H1 (cell line): ENCODE results near the gene AQP2. TPM values are rescaled to one million over a fixed set of nuclear protein-coding genes. Genes with fewer than 3 reads are reported as not detected.

Experiments used
- CTCF ChIA-PET: fragments of 300-600 bp; sonication (Branson Sonifier 250); formaldehyde crosslinking; loops from one replicate; lab custom pipeline; 2021; ENCODE audit not compliant: partially characterized antibody; lab: Charles Lee
- POLR2A ChIA-PET: fragments of 300-600 bp; sonication (Branson Sonifier 250); formaldehyde crosslinking; loops from one replicate; lab custom pipeline; 2021; ENCODE audit warnings: inconsistent platforms; ENCODE audit not compliant: partially characterized antibody; lab: Charles Lee
- DNase-seq, 2 experiments: peaks; one replicate each; pipeline versions ENCODE4 v3.0.0 to v3.0.0-alpha.2; 2010 to 2022; ENCODE audit warnings: low spot score in 2 of 2, low read depth in 1 of 2, mixed read lengths in 1 of 2
- FAIRE-seq: peaks from 2 replicates; lab custom pipeline; 2011; peaks lifted over from hg19 to GRCh38; lab: Jason Lieb, UNC
- H2AFZ ChIP-seq: 2 replicates; pipeline ENCODE4 v1.8.1; 2012; ENCODE audit warnings: low read length, inconsistent platforms
- H2AK5ac ChIP-seq: 2 replicates; pipeline ENCODE4 v1.6.1; 2013; ENCODE audit warnings: low read depth, low read length
- H2BK120ac ChIP-seq: replicated peaks from 2 replicates; pipeline ENCODE3; 2013; ENCODE audit warnings: low read depth, low read length, inconsistent platforms
- H2BK12ac ChIP-seq: 2 replicates; pipeline ENCODE4 v1.6.1; 2013; ENCODE audit warnings: low read depth, low read length
- H2BK15ac ChIP-seq: 2 replicates; pipeline ENCODE4 v1.6.1; 2013; ENCODE audit warnings: low read length
- H2BK20ac ChIP-seq: 2 replicates; pipeline ENCODE4 v1.6.1; 2013; ENCODE audit warnings: low read length
- H2BK5ac ChIP-seq: 2 replicates; pipeline ENCODE4 v1.6.1; 2013; ENCODE audit warnings: low read depth, low read length
- H3K14ac ChIP-seq: 2 replicates; pipeline ENCODE4 v1.6.1; 2013; ENCODE audit warnings: inconsistent platforms; ENCODE audit not compliant: insufficient read length
- H3K18ac ChIP-seq: 2 replicates; pipeline ENCODE4 v1.6.1; 2013; ENCODE audit warnings: low read length; ENCODE audit errors: extremely low read depth
- H3K23ac ChIP-seq: 2 replicates; pipeline ENCODE4 v1.6.1; 2013; ENCODE audit warnings: inconsistent platforms; ENCODE audit not compliant: insufficient read length
- H3K23me2 ChIP-seq: 2 replicates; pipeline ENCODE4 v1.6.1; 2013; ENCODE audit warnings: low read depth, low read length
- H3K27ac ChIP-seq: 2 replicates; pipeline ENCODE4 v1.6.1; 2011; ENCODE audit warnings: low read depth, low read length, inconsistent platforms
- H3K27me3 ChIP-seq, 4 experiments: replicated peaks in 1 of 4; 1 replicate in 1 of 4; 2 replicates in 3 of 4; pipeline versions ENCODE4 v1.6.1 to v1.8.1; 2011 to 2013; ENCODE audit warnings: low read length in 3 of 4, mild to moderate bottlenecking in 3 of 4, inconsistent platforms in 2 of 4, mixed read lengths in 2 of 4, moderate library complexity in 1 of 4; ENCODE audit not compliant: control insufficient read depth in 3 of 4, insufficient read depth in 3 of 4; ENCODE audit errors: extremely low read depth in 1 of 4
- H3K36me3 ChIP-seq, 4 experiments: 2 replicates each; pipeline versions ENCODE4 v1.6.1 to v1.8.1; 2011 to 2013; ENCODE audit warnings: mild to moderate bottlenecking in 4 of 4, low read length in 3 of 4, moderate library complexity in 2 of 4, control low read depth in 1 of 4, inconsistent platforms in 1 of 4; ENCODE audit not compliant: insufficient read depth in 4 of 4, control insufficient read depth in 2 of 4
- H3K4ac ChIP-seq: replicated peaks from 2 replicates; pipeline ENCODE3; 2013; ENCODE audit warnings: low read length, low read depth, mixed read lengths, inconsistent platforms; ENCODE audit not compliant: insufficient read length
- H3K4me1 ChIP-seq, 4 experiments: replicated peaks in 1 of 4; 1 replicate in 1 of 4; 2 replicates in 3 of 4; pipeline versions ENCODE4 v1.6.1 to v1.8.1; 2011 to 2013; ENCODE audit warnings: low read length in 3 of 4, inconsistent platforms in 2 of 4, mixed read lengths in 1 of 4; ENCODE audit not compliant: insufficient read depth in 4 of 4, control insufficient read depth in 3 of 4
- H3K4me2 ChIP-seq, 2 experiments: 2 replicates each; pipeline versions ENCODE4 v1.6.1 to v1.8.1; 2011 to 2013; ENCODE audit warnings: low read depth in 2 of 2, low read length in 2 of 2, control low read depth in 1 of 2, inconsistent platforms in 1 of 2, mild to moderate bottlenecking in 1 of 2; ENCODE audit not compliant: insufficient read depth in 1 of 2
- H3K4me3 ChIP-seq, 4 experiments: fragments of 200-600, 300-600 bp in 1 of 4; sonication (generic), shearing (Covaris generic), sonication (Bioruptor Twin) in 1 of 4; 2 replicates each; pipeline versions ENCODE4 v1.5.1 to v1.8.1; 2011 to 2016; ENCODE audit warnings: low read length in 4 of 4, low read depth in 3 of 4, control low read depth in 2 of 4, inconsistent platforms in 2 of 4, mild to moderate bottlenecking in 2 of 4, mixed read lengths in 1 of 4, moderate library complexity in 1 of 4; ENCODE audit not compliant: insufficient read depth in 2 of 4; ENCODE audit errors: extremely low read depth in 1 of 4
- H3K56ac ChIP-seq: replicated peaks from 2 replicates; pipeline ENCODE3; 2013; ENCODE audit warnings: low read depth, mild to moderate bottlenecking, mixed read lengths, low read length, inconsistent platforms; ENCODE audit not compliant: insufficient read length
- H3K79me1 ChIP-seq: 2 replicates; pipeline ENCODE4 v1.6.1; 2013; ENCODE audit warnings: low read depth, low read length, control low read depth
- H3K79me2 ChIP-seq, 2 experiments: 2 replicates each; pipeline versions ENCODE4 v1.6.1 to v1.8.1; 2012 to 2013; ENCODE audit warnings: low read length in 2 of 2, mild to moderate bottlenecking in 2 of 2, inconsistent platforms in 1 of 2; ENCODE audit not compliant: insufficient read depth in 2 of 2, control insufficient read depth in 1 of 2
- H3K9ac ChIP-seq, 4 experiments: replicated peaks in 1 of 4; 1 replicate in 1 of 4; 2 replicates in 3 of 4; pipeline versions ENCODE4 v1.6.1 to v1.8.1; 2011 to 2013; ENCODE audit warnings: low read depth in 3 of 4, low read length in 3 of 4, control low read depth in 2 of 4, mild to moderate bottlenecking in 2 of 4, moderate library complexity in 2 of 4, inconsistent platforms in 1 of 4; ENCODE audit errors: extremely low read depth in 1 of 4
- H3K9me3 ChIP-seq, 2 experiments: 2 replicates each; pipeline versions ENCODE4 v1.6.1 to v1.8.1; 2012 to 2013; ENCODE audit warnings: mild to moderate bottlenecking in 2 of 2, moderate library complexity in 2 of 2, control low read depth in 1 of 2, inconsistent platforms in 1 of 2, low read depth in 1 of 2, low read length in 1 of 2, mixed read lengths in 1 of 2; ENCODE audit not compliant: insufficient read depth in 2 of 2
- H4K20me1 ChIP-seq, 2 experiments: replicated peaks in 1 of 2; 2 replicates each; pipeline versions ENCODE3 to v1.8.1; 2011 to 2013; ENCODE audit warnings: inconsistent platforms in 2 of 2, low read length in 2 of 2, mild to moderate bottlenecking in 1 of 2; ENCODE audit not compliant: insufficient read depth in 2 of 2, control insufficient read depth in 1 of 2
- H4K5ac ChIP-seq: 2 replicates; pipeline ENCODE4 v1.6.1; 2013; ENCODE audit warnings: low read length, low read depth, mixed read lengths, inconsistent platforms; ENCODE audit not compliant: insufficient read length
- H4K8ac ChIP-seq: 2 replicates; pipeline ENCODE4 v1.8.0; 2013; ENCODE audit warnings: mild to moderate bottlenecking, moderate library complexity, low read length, inconsistent platforms; ENCODE audit not compliant: insufficient read depth; ENCODE audit errors: extremely low read depth
- H4K91ac ChIP-seq: replicated peaks from 2 replicates; pipeline ENCODE3; 2013; ENCODE audit warnings: low read length, mixed read lengths, inconsistent platforms; ENCODE audit not compliant: insufficient read length
- BACH1 ChIP-seq: IDR thresholded peaks from 2 replicates; pipeline ENCODE4 v1.6.1; 2012; ENCODE audit warnings: low read length, improper control_type of control experiment
- CTBP2 ChIP-seq: IDR thresholded peaks from 2 replicates; pipeline ENCODE4 v1.7.0; 2011; ENCODE audit warnings: borderline replicate concordance, mild to moderate bottlenecking, moderate library complexity, mixed read lengths, low read length; ENCODE audit not compliant: insufficient read depth, insufficient read length
- HDAC2 ChIP-seq, 2 experiments: fragments of 300-600 bp in 1 of 2; sonication (generic) in 1 of 2; IDR thresholded peaks; 2 replicates each; pipeline ENCODE4 v1.6.1; 2011 to 2012; ENCODE audit warnings: low read depth in 2 of 2, low read length in 2 of 2, mild to moderate bottlenecking in 2 of 2, moderate library complexity in 2 of 2, borderline replicate concordance in 1 of 2, inconsistent platforms in 1 of 2
- KDM4A ChIP-seq: IDR thresholded peaks from one replicate; pipeline ENCODE4 v1.7.1; 2012; ENCODE audit warnings: low read depth, mild to moderate bottlenecking, moderate library complexity, low read length, inconsistent platforms; ENCODE audit not compliant: severe bottlenecking
- MAX ChIP-seq: IDR thresholded peaks from 2 replicates; pipeline ENCODE4 v1.6.1; 2012; ENCODE audit warnings: inconsistent platforms
- RAD21 ChIP-seq, 2 experiments: IDR thresholded peaks in 1 of 2; conservative IDR thresholded peaks in 1 of 2; 2 replicates each; pipeline ENCODE4 v1.6.1; 2011; ENCODE audit warnings: low read depth in 2 of 2, low read length in 2 of 2, improper control_type of control experiment in 1 of 2, inconsistent platforms in 1 of 2, mild to moderate bottlenecking in 1 of 2, moderate library complexity in 1 of 2
- SIN3A ChIP-seq, 2 experiments: IDR thresholded peaks in 1 of 2; conservative IDR thresholded peaks in 1 of 2; 2 replicates each; pipeline ENCODE4 v1.6.1; 2011 to 2012; ENCODE audit warnings: low read length in 2 of 2, improper control_type of control experiment in 1 of 2, low read depth in 1 of 2, mild to moderate bottlenecking in 1 of 2
- TEAD4 ChIP-seq: IDR thresholded peaks from 2 replicates; pipeline ENCODE4 v1.6.1; 2012; ENCODE audit warnings: low read depth, low read length, inconsistent platforms, mixed read lengths
- YY1 ChIP-seq: IDR thresholded peaks from 2 replicates; pipeline ENCODE4 v1.6.1; 2011; ENCODE audit warnings: low read depth, mild to moderate bottlenecking, low read length
- WGBS, 2 experiments: shearing (Covaris generic) in 1 of 2; methylation state at CpG; one replicate each; pipeline versions ENCODE4 v1.1.6 to v1.1.7; 2013 to 2015; ENCODE audit warnings: low lambda C conversion rate in 2 of 2, mixed read lengths in 2 of 2, inconsistent platforms in 1 of 2, low coverage in 1 of 2, missing lambda C conversion rate in 1 of 2; ENCODE audit not compliant: insufficient replicate concordance in 2 of 2, insufficient coverage in 1 of 2, insufficient read length in 1 of 2; ENCODE audit errors: extremely low coverage in 1 of 2, missing lambda C conversion rate in 1 of 2; 5-methylcytosine and 5-hydroxymethylcytosine counted together
- polyA plus RNA-seq, 7 experiments: library from polyadenylated mRNA; depleted of rRNA in 3 of 7; stranded (reverse) in 5 of 7; unstranded in 2 of 7; fragments of >200 nt in 5 of 7; fragments of 200-250 nt in 2 of 7; gene quantifications; 1 replicate in 5 of 7; 2 replicates in 1 of 7; 4 replicates in 1 of 7; pipeline versions ENCODE4 v1.2.1 to v1.2.3, GENCODE V29; 2011 to 2013; ENCODE audit warnings: missing spikeins in 2 of 7, mixed read lengths in 2 of 7
- total RNA-seq: library from RNA; stranded (reverse); fragmentation: NEBNext Ultra II Directional; extraction: Animal tissue kit (Norgen Biotek cat#: 25700); gene quantifications from 2 replicates; pipeline ENCODE4 v1.2.1, GENCODE V29; 2021

AQP2 gene
- total and polyA plus RNA-seq, 2 of the 8 experiments (the other 6 are each of a cell fraction or from before 2014, with no cell fraction given) = not detected

GRCh38 chr12:49967042-49967776 lies 16.7 kb downstream of the AQP2 start:
- Histone ChIP-seq H3K9ac (no peak overlapping the region), H3K23me2 (no peaks in the 10 kb centered on the region), H3K4me2 (peak overlapping the region; percentile 6 to 81), H2BK12ac (no peak overlapping the region; the same call in 1 of the 2 replicates), H2AK5ac (no peak overlapping the region), H3K36me3 (no peaks in the 10 kb centered on the region), H2BK15ac (peak overlapping the region; percentile 9; the same call in 1 of the 2 replicates), H3K4me3 (peak overlapping the region in 3 of 4 experiments; percentile 31 to 53 (median 45); a peak in 6 of 8 replicates), H3K23ac (no peak overlapping the region), H2BK120ac (no peak overlapping the region), H3K79me2 (no peaks in the 10 kb centered on the region), H3K27ac (no peak overlapping the region), H3K9me3 (no peaks in the 10 kb centered on the region), H2AFZ (peak overlapping the region; percentile 67; the same call in 1 of the 2 replicates), H3K18ac (peak overlapping the region; percentile 81; the same call in 1 of the 2 replicates), H2BK5ac (no peak overlapping the region), H4K5ac (no peak overlapping the region), H4K8ac (peak overlapping the region; percentile 63; the same call in 1 of the 2 replicates), H4K20me1 (no peaks in the 10 kb centered on the region), H3K79me1 (no peaks in the 10 kb centered on the region), H4K91ac (no peak overlapping the region), H3K56ac (no peak overlapping the region), H3K27me3 (peaks cover 0 to 40% (median 21%) of the 10 kb centered on the region in 4 experiments; a peak in 6 of 7 replicates), H3K4ac (no peak overlapping the region), H3K14ac (no peak overlapping the region), H3K4me1 (peaks cover 0 to 9% (median 3%) of the 10 kb centered on the region in 4 experiments; a peak in 5 of 7 replicates), H2BK20ac (no peak overlapping the region)
- ChIA-PET CTCF (interaction anchor here (0.6 to 23.0 kb wide), 67 partner anchors 11 to 514 kb away, joined by 3 to 420 read pairs (median 5); partner anchors contain the start of genes AQP2, ASIC1, COX14 and FAIM2), POLR2A (interaction anchor here (0.6 to 2.7 kb wide), 13 partner anchors 8 to 226 kb away, joined by 3 to 9 read pairs (median 5); partner anchors contain the start of genes AQP2, SMARCD1 and TMBIM6)
- DNase-seq = peak; percentile 63 to 99
- 6% methylated on average over 40 of the region's 40 CpGs; no CpG with 5 or more reads in 1 of the 2 experiments for WGBS, 2 experiments
- FAIRE-seq = no peak
- TF ChIP-seq SIN3A (conservative IDR thresholded peaks at IDR 0.05 in 1 of 2, IDR thresholded peaks at IDR 0.05 in 1 of 2; ENCODE audit: low read depth in 1 of 2, low read length in 2 of 2) = 0 out of 4 replicates have a peak, but pooled peaks of 1 of the 2 experiments have one; percentile 17
- peak; percentile 95 for TF ChIP-seq KDM4A
- TF ChIP-seq CTBP2 = no peak
- peak; percentile 62 for TF ChIP-seq BACH1
- TF ChIP-seq TEAD4 = no peak
- peak; percentile 69; the same call in 1 of the 2 replicates for TF ChIP-seq MAX
- peak; percentile 31; the same call in 1 of the 2 replicates for TF ChIP-seq YY1
- 0 out of 4 replicates have a peak, but pooled peaks of 1 of the 2 experiments have one; percentile 11 for TF ChIP-seq HDAC2 (IDR thresholded peaks at IDR 0.05; ENCODE audit: borderline replicate concordance in 1 of 2, low read depth in 2 of 2, low read length in 2 of 2)
- TF ChIP-seq RAD21 (IDR thresholded peaks at IDR 0.05 in 1 of 2, conservative IDR thresholded peaks at IDR 0.05 in 1 of 2; ENCODE audit: low read depth in 2 of 2, low read length in 2 of 2) = peak; percentile 90 to 94
